Measurements from ENCODE around the gene ALDH3B2. TPM values are rescaled to one million over a fixed set of nuclear protein-coding genes. Genes with fewer than 3 reads are reported as not detected.
"Not testable (repeated sequence)": the region's sequence is repeated elsewhere in the genome, so short reads cannot be mapped to it uniquely, and the experiment has no call there.

The ALDH3B2 gene
- polyA plus RNA-seq, 12 donors = 0.25 to 36.7 (median 8.2) TPM; not detected in 8

DNA sequence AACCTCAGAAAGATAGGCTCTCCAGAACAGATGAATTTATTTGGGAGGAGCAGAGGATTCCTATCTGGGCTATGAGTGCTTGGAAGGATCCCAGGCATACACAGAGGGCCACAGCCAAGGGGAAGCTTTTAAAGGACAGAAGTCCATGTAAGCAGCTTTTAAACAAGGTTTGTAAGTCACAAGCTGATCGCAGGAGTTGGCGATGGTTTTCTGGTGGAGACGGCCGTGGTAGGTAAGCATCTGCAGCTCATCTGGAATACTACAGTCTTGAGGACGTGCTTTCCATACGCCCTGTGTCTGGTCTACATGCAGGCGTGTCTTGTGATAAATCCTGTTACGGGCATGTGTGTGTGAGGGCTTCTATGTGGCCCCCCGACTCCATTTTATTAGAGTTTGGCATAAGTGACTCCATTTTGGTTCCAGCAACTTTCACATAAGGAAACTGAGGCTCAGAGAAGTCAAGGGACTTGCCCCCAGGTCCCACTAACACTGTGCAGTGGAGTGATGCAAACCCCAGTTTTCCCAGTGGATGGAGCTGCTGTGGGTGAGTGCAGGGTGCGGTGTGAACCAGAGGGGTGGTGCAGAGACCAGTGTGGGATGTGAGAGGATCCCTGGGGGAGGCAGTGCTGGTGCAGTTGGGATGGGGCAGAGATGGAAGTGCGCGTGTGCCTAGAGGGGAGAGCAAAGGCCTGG, 12.1 kb downstream of the ALDH3B2 start:
- DNase-seq = no peak

DNA sequence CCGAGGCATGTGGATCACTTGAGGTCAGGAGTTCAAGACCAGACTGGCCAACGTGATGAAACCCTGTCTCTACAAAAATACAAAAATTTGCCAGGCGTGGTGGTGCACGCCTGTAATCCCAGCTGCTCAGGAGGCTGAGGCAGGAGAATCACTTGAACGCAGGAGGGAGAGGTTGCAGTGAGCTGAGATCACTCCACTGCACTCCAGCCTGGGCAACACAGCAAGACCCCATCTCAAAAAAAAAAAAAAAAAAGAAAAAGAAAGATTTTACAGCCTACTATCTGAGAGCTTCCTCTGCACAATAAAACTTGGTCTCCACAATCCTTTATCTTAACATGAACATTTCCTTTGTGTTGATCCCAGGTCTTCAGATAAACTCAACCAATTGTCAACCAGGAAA, 13.7 kb downstream of the ALDH3B2 start:
- not testable (repeated sequence) for DNase-seq

DNA sequence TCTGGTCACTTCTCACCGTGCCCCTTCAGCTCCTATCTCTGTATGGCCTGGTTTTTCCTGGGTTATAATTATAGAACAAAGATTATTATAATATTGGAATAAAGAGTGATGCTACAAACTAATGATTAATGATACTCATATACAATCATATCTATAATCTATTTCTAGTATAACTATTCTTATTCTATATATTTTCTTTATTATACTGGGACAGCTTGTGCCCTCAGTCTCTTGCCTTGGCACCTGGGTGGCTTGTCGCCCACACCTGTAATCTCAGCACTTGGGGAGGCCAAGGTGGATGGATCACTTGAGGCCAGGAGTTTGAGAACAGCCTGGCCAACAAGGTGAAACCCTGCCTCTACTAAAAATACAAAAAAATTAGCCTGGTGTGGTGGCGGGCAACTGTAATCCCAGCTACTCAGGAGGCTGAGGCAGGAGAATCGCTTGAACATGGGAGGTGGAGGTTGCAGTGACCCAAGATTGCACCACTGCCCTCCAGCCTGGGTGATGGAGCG, 14.7 kb downstream of the ALDH3B2 start:
- DNase-seq = not testable (repeated sequence)

DNA sequence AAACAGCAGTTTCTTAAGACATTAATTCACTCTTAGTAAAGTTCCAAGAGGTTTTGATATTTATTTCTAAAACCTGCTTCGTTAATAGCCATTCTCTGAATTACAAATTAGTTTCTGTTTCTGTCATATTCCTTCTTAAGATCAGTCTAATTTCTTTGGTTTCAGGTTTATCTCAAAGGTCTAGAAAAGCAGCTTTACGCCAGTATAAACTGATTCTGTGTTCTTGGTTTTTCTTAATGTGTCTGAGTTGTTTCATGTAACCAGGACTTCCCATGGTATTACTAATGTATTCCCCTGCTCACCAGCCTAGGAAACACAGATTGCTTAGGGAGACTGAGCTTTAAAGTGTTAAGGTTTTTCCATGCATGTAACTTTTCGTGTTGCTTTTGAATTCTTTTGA, 17.1 kb downstream of the ALDH3B2 start:
- no peak for DNase-seq

DNA sequence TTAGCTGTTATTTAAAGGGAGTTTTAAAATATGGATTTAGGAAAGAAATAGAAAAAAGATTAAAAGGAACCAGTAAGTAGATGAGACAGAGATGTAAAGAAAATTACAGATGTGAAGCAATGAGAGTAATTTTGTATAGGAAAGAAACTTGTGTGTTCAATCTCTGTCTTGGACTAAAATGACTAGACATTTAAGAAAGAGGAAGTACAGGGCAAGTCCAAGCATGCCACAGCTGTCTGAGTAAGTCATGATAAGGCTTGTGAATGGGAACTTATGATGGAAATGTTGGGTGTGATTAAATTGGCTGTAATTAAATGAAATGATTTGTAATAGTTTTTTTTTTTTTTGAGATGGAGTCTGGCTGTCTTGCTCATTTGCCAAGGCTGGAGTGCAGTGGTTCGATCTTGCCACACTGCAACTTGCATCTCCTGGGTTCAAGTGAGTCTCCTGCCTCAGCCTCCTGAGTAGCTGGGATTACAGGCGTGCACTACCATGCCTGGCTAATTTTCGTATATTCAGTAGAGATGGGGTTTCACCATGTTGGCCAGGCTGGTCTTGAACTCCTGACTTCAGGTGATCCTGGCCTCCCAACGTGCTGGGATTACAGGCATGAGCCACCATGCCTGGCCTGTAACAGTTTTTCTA, 18.0 kb downstream of the ALDH3B2 start:
- DNase-seq = no peak

DNA sequence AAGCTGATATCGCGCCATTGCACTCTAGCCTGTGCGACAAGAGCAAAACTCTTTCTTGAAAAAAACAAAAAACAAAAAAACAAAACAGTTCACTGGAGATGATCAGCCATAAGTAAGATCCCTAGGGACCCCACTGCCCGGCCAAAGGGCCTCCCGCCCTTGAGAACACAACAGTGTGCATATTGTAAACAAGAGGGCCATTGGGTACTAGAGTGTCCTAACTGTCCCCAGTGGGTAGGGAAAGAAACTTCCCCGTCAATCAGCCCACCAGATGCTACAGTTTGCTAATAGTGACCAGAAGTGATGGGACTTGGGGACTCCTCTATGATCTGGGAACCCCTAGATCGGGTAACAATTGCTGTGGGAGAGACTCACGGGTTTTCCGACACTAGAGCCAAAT, 20.2 kb downstream of the ALDH3B2 start:
- no peak for DNase-seq

DNA sequence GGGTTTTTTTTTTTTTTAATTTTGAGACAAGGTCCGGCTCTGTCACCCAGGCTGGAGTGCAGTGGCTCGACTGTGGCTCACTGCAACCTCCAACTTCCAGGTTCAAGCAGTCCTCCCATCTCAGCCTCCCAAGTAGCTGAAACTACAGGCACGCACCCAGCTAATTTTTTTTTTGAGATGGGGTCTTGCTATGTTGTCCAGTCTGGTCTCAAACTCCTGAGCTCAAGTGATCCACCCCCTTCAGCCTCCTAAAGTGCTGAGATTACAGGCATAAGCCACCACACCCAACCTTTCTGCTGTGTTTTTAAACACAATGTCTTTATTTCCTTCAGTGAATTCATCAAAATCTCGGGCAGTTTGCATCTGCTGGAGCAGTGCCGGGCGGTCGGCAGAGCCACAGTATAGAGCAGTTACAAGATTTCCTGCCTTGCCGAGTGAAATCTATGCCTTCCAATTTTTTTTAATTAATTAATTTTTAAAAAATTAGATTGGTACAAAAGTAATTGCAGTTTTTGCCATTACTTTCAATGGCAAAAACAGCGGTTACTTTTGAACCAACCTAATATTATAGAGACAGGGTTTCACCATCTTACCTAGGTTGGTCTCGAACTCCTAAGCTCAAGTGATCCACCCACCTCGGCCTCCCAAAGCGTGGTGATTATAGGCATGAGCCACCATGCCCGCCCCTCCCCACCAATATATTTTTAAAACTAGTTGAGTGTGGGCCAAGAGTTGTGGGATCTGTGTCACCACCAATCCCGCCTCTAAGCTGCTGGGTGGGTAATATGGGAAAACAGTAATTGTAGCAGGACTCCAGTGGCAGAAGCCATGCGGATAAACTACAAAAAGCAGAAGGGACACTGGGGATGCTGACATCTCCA, 21.2 kb downstream of the ALDH3B2 start:
- no peak for DNase-seq

DNA sequence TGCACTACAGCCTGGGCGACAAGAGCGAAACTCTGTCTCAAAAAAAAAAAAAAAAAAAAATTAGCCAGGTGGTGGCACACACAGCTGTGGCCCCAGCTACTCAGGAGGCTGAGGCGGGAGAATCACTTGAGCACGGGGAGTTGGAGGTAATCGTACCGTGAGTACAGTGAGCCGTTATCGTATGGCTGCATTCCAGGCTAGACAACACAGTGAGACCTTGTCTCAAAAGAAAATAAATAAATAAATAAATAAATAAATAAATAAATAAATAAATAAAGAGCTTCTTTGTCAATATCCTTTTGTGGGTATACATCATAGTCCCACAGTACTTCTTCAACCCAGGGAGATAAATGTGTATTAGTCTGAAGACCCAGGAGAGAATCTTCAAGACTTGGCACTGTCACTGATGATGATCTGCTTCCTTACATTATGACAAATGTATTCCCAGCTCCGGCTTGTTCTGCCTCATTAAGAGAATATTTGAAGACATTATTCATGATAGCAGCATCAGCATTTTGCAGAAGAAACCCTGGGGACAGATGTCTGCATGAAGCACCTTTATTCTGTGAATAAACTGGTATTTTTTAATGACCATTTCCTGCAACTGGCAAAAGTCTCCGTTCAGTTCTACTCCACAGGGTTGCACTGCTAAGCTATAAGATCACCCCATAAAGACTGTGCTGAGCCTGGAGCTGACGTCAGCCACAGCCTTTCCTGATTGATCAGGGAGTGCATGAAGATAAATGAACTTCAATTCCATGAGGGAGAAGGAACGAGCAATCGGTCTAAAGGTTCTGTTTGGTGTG, 22.2 kb downstream of the ALDH3B2 start:
- no peak for DNase-seq

DNA sequence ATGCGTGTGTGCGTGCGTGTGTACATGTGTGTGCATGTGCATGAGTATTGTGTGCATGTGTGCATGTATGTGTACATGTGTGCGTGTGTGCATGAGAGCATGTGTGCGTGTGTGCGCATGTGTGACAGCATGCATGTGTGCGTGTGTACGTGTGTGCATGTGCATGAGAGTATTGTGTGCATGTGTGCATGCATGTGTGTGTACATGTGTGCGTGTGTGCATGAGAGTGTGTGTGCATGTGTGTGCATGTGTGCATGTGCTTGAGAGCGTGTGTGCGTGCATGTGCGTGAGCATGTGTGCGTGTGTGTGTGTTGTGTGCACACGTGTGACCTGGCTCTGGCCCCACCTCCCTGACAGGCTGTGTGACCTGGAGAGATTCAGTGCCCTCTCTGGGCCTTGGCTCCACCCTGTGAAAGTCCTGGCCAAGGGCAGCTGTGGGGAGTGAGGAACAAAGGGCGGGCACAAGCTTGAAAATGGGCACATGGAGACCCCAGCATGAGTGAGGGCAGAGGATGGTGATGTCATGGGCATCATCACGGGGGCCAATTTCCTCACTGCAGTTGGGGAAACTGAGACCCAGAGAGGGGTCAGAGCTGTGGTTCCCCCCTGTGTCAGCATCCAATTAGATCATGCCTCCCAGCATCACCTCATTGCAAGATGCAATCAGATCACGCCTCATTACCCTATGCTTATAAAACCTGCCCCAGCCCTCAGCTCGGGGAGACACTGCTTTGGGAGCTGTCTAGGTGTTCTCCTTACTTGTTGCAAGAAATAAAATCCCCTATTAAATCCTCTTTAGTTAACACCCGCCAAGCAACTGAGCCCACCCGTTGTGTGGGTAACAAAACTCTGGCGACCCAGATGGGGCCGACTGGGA, 24.6 kb downstream of the ALDH3B2 start:
- no peak for DNase-seq

DNA sequence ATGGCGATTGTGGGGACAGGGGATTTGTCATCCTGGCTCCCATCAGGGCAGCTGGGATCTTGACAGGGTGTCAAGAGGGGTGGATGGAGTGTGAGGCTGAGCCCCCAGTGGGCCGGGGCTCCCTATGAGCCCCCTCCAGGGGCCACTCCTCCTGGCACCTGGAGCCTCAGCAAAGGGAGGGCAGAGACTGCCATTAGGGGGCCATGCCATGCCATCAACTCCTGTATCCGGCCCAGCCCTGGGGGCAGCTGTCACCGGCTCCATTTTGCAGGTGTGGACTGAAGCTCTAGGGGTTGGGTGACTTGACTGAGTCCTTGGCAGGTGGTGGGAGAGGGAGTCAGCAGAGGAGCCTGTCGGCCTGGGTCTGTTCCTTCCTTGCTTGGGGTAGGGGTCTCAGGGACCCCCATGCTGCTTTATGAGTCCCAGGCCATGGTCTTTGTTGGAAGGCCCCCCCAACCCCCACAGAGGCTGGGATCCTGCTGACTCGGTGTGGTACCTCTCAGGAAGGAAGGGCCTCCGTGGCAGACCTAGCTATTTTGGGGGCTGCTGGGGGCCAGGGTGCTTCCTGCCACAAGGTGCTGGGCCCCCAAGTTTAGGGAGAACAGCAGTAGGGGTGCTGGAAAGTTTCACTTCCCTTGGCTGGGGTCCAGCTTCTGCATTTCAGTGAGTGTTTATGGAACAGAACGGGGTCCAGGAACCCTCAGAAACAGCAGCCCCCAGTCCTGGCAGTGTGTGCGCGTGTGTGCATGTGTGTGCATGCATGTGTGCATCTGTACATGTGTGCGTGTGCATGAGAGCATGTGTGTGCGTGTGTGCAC, 25.4 kb downstream of the ALDH3B2 start:
- no peak for DNase-seq

DNA sequence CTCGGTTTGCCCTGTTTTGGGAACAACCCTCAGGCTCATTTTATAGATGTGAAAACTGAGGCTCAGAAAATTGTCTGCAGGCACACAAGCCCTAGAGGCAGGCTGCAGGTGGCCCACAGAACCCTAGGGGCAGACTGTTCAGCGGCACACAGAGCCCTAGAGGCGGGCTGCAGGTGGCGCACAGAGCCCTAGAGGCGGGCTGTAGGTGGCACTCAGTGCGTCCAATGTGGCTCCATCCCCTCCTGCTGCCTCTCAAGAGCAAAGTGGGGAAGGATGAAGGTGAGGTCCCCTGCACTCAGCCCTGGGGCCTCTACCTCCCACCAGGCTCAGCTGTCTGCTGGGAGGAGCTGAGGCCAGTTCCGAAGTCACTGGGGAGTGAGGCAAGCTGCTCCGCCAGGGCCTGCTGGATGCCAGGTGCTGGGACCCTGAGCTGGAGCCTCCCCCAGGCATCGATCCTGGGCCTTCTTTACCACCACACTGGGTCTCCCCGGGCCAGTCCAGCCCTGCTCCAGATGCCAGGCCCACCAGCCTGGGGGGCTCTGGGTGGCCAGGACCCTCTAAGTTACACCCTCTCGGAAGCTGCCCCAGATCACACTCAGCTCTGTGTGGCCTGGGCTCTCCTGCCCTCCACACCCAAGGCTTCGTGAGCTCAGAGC, 26.2 kb downstream of the ALDH3B2 start:
- DNase-seq = no peak

DNA sequence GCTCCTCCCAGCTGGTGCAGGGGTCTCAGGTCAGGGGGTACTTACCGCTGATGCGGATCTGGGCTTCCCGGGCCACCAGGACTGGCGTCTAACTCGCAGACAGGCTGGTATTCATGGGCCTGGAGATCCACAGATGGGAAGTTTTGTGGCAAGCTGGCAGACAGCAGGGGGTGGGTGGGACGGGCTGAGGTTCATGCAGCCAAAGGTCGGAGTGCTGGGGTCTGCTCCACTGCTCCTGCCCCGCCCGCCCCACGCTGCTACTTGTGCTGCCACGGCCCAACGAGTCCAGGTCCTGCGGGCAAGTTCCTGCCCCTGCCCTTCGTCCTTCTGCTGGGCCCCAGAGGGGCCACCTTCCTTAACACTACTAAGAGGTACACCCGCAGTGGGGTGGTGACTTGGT, 27.0 kb downstream of the ALDH3B2 start:
- DNase-seq = no peak

DNA sequence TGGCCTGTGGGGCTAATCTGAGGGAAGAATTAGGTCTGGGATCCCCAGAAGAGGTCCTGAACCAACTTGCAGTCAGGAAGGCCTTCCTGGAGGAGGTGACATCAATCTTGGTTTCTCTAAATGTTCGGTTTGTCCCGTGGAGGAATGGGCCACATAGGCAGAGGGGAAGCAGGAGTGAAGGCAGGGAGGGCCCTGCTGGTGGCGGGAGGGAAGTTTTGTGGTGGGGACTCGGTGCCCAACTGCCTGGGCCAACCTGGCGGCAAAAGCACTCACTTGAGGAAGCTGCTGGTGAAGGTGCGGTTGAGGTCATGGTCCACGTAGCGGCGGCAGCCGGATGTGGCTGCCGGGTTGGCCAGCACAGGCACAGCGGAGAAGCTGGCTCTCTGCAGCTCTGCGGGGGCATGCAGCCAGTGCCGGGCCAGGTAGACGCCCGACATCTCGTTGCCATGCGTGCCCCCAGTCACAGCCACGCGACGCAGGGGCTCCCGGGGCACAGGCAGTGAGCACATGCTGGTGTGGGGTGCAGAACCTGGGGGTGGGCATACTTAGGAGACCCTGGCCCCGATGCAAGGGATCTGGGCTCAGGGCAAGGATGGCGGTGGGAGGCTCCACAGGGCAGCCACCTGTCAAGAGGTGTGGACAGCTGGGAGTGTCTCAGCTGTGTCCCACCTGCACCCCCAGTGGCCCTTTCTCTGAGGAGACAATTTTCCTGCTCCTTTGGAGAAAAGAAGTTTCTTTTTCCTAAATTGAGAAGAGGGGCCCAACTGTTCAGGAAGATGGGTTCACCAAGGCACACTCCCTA, 27.7 kb downstream of the ALDH3B2 start:
- DNase-seq = no peak

DNA sequence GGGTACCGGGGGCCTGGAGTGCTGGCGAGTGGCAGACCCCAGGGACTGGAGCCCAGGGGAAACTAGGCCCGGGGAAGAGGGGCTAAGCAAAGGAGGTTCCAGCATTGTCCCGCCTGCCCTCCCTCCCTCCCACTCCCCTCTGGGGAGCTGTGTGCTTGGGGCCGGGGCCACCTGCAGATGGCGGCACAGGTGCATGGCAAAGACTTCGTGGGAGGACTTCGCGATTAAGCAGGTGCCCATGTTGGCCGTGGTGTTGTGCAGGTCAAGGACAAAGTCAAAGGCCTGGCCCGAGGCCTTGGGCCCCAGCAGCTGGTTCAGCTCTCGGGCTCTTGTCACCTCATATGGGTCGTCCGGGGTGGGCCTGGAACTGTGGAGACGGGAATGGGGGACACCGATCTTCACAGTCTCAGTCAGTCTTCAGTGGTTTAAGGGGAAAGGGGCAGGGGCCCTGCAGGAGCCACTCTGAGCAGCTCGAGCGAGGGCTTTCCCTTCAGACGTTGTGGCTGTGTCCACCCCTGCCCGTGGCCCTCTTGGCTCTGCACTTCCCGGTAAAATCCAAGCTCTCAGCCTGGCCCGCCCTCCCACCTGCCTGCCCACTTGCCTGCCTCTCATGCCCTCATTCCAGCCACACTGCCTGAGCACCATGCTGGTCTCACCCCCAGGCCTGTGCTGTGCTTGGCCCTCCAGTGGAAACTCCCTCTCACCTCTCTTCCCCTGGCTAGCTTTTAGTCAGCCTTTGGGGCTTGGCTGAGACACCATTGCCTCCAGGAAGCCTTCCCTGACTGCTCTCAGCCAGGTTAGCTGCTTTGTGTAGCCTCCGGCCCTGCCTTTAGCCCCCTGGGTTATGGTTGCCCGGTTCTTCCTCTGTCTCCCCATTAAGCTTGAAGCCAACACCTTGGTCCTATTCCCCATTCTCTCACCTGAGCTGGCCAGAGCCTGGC, 28.6 kb downstream of the ALDH3B2 start:
- no peak for DNase-seq

DNA sequence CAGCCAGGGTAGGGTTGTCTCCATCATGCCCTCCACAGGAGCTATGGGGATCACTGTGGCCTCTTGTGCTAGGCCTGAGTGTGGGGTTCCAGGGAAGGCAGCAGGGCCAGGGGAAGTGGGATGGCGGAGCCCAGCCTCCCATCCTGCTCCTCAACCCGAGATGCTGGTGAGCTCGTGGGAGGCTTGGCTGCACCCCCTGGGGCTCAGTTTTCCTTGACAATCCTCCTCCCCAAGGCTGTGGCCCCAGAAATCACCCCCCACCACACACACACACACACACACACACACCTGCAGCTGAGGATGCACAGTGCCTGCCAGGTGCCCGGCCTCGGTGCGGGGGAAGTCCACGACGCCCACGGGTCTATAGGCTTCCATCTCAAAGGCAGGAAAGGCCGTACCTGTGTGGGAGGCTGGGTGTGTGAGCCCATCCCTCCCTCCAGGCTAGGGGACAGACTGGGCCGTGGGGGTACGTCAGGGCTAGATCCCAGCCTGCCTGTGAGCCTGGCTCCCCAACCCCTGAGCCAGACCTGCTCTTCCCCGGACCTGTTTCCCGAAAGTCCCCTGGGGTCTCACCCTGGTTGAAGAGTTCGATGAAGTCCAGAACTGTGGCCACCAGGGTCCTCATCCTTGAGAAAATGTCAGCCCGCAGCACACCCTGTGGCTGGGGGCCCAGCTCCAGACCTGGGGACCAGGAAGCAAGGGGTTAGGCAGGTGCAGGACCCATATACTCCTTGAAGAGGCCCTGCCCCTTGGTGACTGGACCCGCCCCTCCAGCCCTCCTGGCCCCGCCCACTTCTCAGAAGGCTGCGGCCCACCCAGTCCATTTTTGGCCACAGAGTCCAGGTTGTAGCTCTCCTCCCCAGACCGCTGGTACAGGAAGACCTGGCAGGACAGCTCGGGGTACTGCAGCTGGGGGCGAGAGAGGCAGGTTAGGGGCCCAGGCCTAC, 29.7 kb downstream of the ALDH3B2 start:
- no peak for DNase-seq

DNA sequence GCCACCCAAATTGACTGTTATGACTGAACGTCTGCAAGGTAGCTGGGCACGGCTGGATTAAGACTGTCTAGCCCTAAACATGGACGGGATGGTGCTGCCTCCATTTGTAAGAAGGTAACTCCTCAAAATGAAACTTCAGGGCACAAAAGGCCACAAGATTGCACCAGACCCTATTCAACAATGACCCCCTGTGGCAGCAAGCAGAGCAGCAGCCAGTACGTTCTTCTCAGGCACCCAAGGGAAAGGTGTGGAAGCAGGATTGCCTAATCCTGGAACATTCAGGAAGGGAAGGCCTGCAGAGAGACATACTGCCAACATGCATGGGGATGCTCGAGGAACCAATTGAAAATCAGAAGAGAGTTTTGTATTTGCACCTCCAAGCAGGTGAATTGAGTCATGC, 30.4 kb downstream of the ALDH3B2 start:
- DNase-seq = no peak

All from muscle of arm (tissue), 12 donors.